Activated naive CD4-positive, alpha-beta T cell treated with anti-CD3 and anti-CD28 coated beads, Interleukin-2, amount 50 U/mL, for 72 hours (primary cell): ENCODE measurements around the gene IGFN1. TPM values are rescaled to one million over a fixed set of nuclear protein-coding genes. Genes with fewer than 3 reads are reported as not detected.

ENCODE experiments used
- ATAC-seq, 2 donors: fragments of 150-1000 bp; cut with Tn5 transposase; 2 replicates each; pipeline ENCODE4 v1.10.0; 2021; ENCODE audit warnings: mild to moderate bottlenecking in 2 of 2, moderate library complexity in 2 of 2
- DNase-seq, 2 donors: peaks; one replicate each; pipeline ENCODE4 v3.0.0; 2021 to 2022; ENCODE audit warnings: low spot score in 2 of 2
- H3K27ac Mint-ChIP-seq, 2 donors: one replicate each; pipeline ENCODE4 v1.8.0; 2022; ENCODE audit warnings: mild to moderate bottlenecking in 2 of 2, mixed read lengths in 2 of 2
- H3K36me3 Mint-ChIP-seq, 2 donors: one replicate each; pipeline ENCODE4 v1.8.0; 2022; ENCODE audit warnings: mixed read lengths in 2 of 2
- H3K9me3 Mint-ChIP-seq, 2 donors: one replicate each; pipeline ENCODE4 v1.8.0; 2022; ENCODE audit warnings: mixed read lengths in 2 of 2
- total RNA-seq, 2 donors: library from RNA; stranded (reverse); gene quantifications; one replicate each; pipeline ENCODE4 v1.2.3, GENCODE V29; 2022

The IGFN1 gene
- total RNA-seq, 2 donors from 2014 or later: not detected

DNA sequence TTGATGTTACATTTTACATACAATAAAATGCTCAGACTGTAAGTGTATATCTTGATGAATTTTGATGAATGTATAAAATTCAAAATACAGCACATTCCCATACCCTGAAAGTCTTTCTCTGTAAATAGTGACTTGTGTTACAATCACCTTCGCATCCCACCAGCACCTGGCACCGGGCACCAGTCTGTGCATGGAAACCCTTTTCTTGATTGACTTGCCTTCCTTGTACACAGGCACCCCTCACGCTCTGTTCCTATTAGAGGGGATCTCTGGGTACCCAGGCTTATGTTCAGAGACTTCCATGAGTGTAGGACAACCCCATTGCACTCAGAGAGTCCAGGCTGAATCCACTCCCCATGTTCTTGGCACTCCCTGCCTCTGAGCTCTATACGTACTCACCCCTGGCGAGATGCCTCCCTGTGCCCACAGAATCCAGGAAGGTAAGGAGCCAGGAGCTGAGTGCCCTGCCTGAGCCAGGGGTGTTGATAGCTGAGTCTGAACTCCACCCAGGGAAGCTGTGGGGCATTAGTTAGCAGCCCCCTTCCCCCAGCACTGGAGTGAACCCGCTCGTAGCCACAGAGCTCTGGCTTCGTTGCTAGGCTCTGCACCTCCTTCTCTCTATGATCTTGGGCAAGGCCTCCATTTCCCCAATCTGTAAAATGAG is 70.2 kb downstream of the IGFN1 start:
- ATAC-seq: no peak
- no peaks in the 10 kb centered on the region for H3K36me3 Mint-ChIP-seq
- no peak for DNase-seq

DNA sequence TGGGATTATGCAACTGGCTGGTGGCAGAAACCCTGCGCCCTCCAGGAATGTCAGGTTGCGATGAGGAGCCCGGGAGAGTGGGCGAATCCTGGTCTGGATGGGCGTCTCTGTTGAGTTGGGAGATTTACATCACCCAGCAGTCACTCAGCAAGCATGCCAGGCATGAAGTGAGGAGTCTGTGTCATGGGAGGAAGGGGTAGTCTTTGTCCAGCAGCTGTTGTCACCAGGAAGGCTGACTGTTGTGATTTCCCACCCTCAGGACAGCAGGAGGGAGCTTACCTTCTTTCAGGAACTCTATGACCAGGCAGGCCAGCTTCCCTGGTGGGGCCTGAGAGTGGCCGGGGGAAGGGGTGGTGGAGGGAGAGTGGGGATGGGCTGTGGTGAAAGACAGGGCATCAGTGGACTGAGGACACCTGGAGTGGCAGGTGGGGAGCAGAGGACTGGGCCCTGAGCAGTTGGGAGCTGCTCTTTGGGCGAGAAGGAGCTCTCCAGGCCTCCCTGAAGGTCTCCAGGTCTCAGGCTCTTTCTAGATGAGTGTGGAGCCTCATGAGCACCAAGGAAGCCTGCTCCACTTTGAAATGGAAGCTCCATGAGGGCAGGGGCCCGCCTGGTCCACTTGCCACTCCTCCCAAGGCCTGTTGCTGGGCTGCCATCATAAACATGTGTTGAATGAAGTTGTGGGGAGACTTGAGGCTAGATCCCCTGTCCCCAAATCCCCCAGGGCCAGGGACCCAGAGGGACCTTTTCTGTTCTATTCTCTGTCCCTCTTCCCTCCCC is 71.3 kb downstream of the IGFN1 start:
- Mint-ChIP-seq H3K27ac (no peak overlapping the region), H3K36me3 (no peaks in the 10 kb centered on the region), H3K9me3 (no peaks in the 10 kb centered on the region)
- no peak for DNase-seq
- no peak for ATAC-seq

More for the DNA sequence above, 70.2 kb downstream of the IGFN1 start:
- Mint-ChIP-seq H3K9me3 (no peaks in the 10 kb centered on the region), H3K27ac (no peak overlapping the region)

DNA sequence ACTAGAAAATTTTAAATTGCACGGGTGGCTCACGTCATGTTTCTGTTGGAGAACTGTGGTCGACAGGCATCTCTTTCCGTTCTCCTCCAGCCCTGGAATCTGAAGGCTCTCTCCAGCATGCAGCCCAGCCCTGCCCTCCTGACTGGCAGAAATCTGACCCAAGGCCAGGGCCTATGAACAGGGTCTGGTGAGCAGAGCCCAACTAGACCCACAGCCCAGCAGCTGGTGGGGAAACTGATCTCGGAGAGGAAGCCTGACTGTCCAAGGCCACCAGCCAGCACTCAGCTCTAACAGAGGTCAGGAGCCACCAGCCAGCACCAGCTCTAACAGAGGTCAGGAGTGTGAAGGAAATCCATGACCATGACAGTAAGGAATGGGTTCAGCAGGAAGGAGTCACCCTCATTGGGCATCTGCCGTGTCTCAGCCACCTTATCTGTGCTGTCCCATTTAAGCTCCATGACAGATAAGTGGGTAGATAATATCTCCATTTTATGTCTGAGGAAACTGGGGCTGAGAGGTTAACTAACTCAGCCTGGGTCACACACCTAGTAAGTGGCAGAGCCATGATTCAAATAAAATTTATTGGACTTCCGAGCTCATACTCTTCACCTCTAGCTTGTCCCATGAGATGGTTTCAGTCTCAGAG is 72.5 kb downstream of the IGFN1 start:
- ATAC-seq (no peak), DNase-seq (peak in 1 of 2 donors; percentile 35)
- no peak overlapping the region for H3K27ac Mint-ChIP-seq
- H3K36me3 Mint-ChIP-seq: no peaks in the 10 kb centered on the region
- no peaks in the 10 kb centered on the region for H3K9me3 Mint-ChIP-seq

DNA sequence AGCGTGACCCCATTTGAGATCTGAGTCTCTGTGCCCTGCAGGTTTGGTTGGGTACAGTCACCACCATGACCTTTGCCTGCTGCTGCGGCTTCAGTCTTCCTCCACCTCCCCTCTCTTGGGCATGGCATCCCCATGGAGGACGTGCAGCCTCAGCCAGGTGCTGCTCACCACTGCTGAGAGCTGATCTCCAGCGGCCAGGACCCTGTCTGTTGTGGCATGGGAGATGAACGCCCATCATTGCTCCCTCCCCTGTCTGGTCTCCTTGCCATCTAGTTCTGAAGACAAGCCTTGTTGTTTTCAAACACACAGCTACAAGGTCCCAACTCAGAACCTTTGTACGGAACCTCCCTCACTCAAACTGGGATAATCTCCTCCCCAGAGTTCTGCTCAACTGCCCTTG is 73.4 kb downstream of the IGFN1 start:
- ATAC-seq (no peak), DNase-seq (no peak)
- no peaks in the 10 kb centered on the region for H3K9me3 Mint-ChIP-seq
- no peaks in the 10 kb centered on the region for H3K36me3 Mint-ChIP-seq
- H3K27ac Mint-ChIP-seq: no peak overlapping the region

DNA sequence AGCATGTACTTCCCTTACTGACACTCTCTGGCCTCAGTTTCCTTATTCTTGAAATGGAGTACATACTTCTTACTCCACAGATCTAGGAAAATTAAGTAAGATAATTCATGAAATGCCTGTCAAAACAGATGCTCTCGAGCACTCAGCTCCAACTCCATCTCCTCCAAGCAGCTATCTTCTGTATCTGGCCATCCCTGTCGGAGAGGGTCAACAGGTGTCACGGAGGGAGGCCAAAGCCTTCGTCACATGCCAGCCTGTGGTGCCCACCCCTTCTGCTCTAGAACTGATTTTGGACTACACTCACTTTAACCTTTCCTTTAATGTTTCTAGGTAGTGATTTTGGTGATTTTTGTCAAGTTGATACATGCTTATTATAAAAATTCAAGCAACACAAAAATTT is 73.9 kb downstream of the IGFN1 start:
- ATAC-seq (no peak), DNase-seq (no peak)
- Mint-ChIP-seq H3K27ac (no peak overlapping the region), H3K9me3 (no peaks in the 10 kb centered on the region), H3K36me3 (no peaks in the 10 kb centered on the region)

DNA sequence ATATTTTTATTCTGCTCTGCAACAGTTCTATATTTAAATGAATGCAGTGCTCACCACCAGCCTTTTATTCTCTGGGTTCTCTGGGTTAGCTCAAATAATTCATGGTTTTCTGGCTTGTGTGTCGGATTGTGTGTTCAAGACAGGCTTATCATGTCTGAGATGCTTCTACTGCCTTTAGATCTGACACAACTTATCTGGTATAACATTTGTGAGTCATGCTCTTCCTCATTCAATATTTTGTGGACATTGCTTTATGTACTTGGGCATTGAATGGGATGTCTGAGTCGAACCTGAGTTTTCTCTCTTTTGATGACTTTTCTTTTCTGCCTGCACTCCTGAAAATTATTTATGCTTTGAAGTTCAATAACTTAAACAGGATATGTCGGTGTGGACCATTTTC is 75.1 kb downstream of the IGFN1 start:
- no peak for ATAC-seq
- H3K9me3 Mint-ChIP-seq: no peaks in the 10 kb centered on the region
- DNase-seq: no peak
- no peaks in the 10 kb centered on the region for H3K36me3 Mint-ChIP-seq
- no peak overlapping the region for H3K27ac Mint-ChIP-seq

DNA sequence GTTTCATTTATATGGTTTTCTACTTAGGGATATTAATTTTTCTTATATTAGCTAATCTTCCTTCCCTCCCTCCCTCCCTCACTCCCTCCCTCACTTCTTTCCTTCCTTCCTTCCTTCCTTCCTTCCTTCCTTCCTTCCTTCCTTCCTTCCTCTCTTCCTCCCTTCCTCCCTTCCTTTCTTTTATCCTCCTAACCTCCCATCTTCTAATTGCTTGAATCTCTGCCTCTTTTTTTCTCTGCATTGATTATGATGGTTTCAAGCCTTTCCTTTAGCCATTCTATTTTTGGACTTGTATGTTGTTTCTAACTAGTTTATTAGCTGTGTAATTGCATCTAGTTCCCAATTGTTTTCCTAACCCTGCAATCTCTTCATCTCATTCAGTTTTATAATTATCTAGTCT is 75.7 kb downstream of the IGFN1 start:
- no peak for DNase-seq
- Mint-ChIP-seq H3K27ac (no peak overlapping the region), H3K36me3 (no peaks in the 10 kb centered on the region), H3K9me3 (no peaks in the 10 kb centered on the region)
- no peak for ATAC-seq

DNA sequence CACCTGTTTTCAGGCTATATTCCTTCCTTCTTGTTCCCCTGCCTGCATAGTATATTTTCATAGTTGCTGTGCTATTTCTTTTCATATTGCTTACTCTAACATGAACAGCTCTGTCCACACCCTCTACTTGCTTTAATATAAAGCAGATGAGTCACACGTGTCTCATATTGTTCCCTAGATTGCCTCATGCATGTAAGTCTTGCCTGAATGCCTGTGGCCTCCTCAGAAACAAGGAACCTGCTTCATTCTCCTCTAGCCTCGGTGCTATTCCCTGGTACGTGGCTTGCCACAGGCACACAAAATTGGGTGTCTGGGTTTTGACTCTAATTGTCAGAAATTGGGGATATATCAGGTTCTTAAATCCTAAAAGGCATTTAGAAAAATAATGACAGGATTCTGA is 76.2 kb downstream of the IGFN1 start:
- Mint-ChIP-seq H3K27ac (no peak overlapping the region), H3K36me3 (no peaks in the 10 kb centered on the region), H3K9me3 (no peaks in the 10 kb centered on the region)
- DNase-seq (no peak), ATAC-seq (no peak)

DNA sequence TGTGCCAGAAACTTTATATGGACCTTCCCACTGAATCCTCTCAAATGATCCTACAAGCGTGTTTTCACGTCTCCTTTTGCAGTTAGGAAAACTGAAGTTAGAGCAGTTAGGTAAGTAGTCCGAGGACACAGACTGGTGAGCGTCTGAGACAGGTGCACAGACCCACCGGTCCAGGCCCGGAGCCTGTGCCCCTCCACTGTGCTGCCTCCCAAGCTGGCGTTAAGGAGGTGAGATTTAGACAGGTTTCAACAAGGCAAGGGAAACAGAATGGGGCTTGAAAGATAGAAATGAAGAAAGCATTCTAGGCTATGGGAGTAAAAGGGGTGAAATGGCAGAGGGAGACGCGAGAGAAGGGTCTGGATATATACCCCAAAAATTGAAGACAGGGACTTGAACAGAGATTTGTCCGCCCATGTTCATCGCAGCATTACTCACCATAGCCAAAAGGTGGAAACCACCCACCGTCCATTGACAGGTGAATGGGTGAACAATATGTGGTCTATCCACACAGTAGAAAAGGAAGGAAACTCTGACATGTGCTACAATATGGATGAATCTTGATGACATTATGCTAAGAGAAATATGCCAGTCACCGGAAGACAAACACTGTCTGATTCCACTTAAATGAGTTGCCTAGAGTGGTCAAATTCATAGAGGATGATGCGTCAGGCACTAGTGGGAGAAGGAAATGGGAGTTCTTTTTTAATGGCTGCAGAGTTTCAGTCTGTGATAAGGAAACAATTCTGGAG is 77.0 kb downstream of the IGFN1 start:
- H3K9me3 Mint-ChIP-seq: no peaks in the 10 kb centered on the region
- no peak for ATAC-seq
- H3K36me3 Mint-ChIP-seq: no peaks in the 10 kb centered on the region
- no peak overlapping the region for H3K27ac Mint-ChIP-seq
- DNase-seq: no peak

DNA sequence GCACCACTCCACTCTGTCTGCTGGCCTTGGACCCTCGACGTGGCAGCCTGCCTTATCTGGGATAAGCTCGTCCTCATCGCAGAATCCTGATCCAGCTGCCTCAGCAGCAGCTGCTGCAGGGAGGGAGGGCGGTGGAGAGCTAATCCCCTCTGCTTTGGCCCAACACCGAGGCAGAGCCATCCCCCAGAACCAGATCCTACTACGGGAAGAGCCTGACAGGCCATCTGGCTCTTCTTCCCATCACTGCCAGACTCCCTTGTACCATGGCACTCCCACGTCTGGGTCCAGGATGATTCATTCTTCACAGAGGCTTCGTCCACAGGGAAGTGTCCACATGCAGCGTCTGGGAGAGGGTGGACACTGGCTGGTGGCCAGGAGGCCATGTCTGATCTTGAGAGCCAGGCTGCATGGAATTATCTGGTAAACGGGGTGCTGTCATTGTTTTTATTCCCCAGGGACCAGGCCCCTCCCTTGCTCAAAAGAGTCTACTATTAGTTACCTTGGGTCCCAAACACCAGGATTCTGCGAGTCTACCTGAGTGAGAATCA is 78.1 kb downstream of the IGFN1 start:
- H3K27ac Mint-ChIP-seq: no peak overlapping the region
- DNase-seq (peak in 1 of 2 donors; percentile 28), ATAC-seq (no peak)
- no peaks in the 10 kb centered on the region for H3K9me3 Mint-ChIP-seq
- H3K36me3 Mint-ChIP-seq: no peaks in the 10 kb centered on the region

DNA sequence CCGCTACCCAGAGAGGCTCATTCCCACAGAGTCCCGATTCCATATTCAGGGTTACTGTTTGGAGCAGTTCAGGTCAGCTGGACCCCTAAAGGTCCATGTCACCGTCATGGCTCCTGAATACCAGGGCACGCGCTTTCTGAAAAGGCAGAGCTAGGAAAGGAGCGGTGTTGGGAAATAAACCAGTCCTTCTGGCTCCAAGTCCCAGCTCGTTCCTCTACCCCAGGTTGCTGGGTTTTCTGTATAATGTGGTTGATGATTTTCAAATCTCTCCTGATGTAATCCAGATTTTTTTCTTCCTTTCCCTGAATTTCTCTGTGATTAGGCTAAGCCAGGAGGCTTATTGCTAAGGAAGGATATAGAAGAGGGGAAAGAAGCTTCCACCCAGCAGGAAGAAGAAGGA is 78.7 kb downstream of the IGFN1 start:
- Mint-ChIP-seq H3K27ac (no peak overlapping the region), H3K9me3 (no peaks in the 10 kb centered on the region), H3K36me3 (no peaks in the 10 kb centered on the region)
- DNase-seq (peak in 1 of 2 donors; percentile 9), ATAC-seq (no peak)

DNA sequence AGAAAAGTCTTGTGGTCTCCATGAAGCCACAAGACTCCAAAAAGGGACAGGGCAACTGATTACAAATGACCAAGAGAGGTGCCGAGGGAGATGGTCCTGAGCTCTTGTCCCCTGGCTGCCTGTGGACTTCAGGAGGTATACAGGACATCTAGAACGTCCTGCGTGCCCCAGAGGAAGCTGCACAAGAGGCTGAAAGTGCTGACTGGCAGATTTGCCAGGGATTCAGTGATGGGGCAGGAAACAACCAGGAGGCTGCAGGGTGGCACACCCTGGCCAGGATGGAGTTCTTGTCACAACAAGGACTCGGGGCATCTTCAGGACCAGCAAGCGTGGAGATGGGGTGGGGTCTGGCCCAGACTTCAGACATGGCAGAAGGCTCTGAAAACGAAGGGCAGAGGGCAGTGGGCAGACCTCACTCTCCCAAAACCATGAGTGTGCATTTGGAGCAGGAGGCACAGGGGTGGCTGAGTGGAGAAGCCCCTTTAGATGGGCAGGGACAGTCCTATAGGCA is 79.3 kb downstream of the IGFN1 start:
- no peak for ATAC-seq
- no peaks in the 10 kb centered on the region for H3K36me3 Mint-ChIP-seq
- no peak overlapping the region for H3K27ac Mint-ChIP-seq
- DNase-seq: peak in 1 of 2 donors; percentile 38
- H3K9me3 Mint-ChIP-seq: no peaks in the 10 kb centered on the region

DNA sequence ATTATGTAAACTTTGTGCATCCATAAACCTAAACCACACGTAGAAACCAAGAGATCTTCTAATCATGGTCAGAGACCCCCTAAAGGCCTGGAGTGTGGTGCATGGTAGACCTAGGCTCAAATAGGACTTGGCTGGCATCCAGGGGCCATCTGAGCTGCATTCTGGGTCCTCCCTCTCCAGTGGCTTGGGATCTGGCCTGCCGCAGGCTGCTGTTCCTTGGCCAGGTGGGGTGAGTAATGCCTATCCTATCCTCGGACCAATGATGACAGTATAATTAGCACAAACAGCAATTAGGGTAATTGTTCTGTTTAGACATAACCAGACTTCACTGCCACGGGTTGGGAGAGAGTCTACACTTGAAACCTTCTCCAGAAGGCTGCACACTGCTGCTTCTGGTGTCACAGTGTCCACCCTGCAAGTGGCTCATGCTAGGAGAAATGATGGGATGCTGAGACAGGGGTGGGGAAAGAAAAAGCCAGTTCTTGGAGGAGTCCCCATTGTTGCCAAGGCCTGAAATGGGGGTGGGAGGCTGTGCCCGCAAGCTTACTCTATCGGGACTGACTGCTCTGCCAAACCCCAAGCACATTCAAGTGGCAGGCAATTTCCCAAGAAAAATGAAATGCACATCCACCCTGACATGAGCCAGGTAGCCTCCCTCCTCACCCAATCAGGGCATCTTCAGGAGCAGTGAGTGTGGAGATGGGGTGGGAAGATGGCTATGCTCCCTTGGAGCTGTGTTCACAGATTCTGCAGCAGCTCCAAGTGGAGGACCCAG is 80.2 kb downstream of the IGFN1 start:
- no peaks in the 10 kb centered on the region for H3K36me3 Mint-ChIP-seq

DNA sequence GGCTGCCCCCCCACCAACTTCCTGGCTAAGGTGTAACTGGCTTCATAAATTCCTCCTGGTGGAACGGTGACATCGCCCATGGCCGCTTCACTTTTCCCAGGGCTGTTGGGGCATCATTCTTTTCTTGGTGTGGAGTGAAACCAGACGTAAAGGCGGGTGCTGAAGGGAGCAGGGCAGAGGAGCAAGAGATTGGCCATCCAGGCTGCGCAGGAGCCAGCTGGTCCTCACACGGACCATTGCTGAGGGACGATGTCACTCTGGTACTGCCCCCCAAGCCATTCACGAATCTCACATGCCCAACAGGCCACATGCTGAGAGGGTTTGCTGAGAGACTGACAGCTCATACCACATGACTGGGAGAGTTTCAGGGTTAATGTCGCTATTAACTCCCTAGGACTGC is 82.2 kb downstream of the IGFN1 start:
- no peaks in the 10 kb centered on the region for H3K36me3 Mint-ChIP-seq
- no peak for ATAC-seq
- H3K27ac Mint-ChIP-seq: no peak overlapping the region
- H3K9me3 Mint-ChIP-seq: no peaks in the 10 kb centered on the region
- no peak for DNase-seq

More for the DNA sequence above, 80.2 kb downstream of the IGFN1 start:
- no peak overlapping the region for H3K27ac Mint-ChIP-seq
- H3K9me3 Mint-ChIP-seq: no peaks in the 10 kb centered on the region
- ATAC-seq (no peak), DNase-seq (peak in 1 of 2 donors; percentile 50)

DNA sequence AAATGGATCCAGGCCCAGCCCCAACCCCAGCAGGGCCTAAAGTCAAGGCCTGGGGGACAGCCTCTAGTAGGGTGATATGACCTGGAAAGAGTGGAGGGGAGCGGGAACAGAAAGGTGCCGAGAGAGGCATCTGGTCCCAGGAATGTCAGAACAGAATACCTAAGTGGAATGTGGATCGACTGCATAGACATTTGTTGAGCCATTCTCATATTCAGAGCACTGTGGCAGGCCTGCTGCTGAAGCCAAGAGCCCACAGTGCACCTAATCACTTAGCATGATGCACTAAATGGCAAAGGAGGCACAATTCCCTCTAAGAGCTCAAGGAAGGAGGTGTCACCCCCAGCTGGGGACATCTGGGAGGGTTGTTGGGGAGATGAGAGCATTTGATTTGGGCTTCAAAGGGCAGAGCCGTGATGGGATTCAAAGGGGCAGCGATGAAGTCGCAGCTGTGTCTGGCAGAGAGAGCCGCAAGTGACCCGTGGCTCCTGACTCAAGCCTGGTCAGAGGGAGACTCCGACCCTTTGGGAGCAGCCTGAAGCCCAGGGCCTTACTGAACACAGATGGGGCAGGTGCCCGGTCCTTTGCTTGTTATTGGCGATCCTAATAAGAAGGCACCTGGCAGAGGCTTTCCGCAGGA is 84.1 kb downstream of the IGFN1 start:
- H3K36me3 Mint-ChIP-seq: no peaks in the 10 kb centered on the region
- H3K9me3 Mint-ChIP-seq: no peaks in the 10 kb centered on the region
- ATAC-seq (no peak), DNase-seq (no peak)
- H3K27ac Mint-ChIP-seq: no peak overlapping the region
